Cardiac muscle cell (in vitro differentiated cells and primary cell): Measurements from ENCODE around the gene TADA1. TPM values are rescaled to one million over a fixed set of nuclear protein-coding genes. Genes with fewer than 3 reads are reported as not detected.

Experiments used
- DNase-seq, 2 donors: peaks; one replicate each; pipeline versions ENCODE4 v3.0.0 to v3.0.0-alpha.2; 2010 to 2017; ENCODE audit warnings: low read depth in 1 of 2, low spot score in 1 of 2
- H3K27ac ChIP-seq: fragments of 200-600 bp; sonication (generic); 2 replicates; pipeline ENCODE4 v1.5.1; 2016
- H3K27me3 ChIP-seq: fragments of 200-600 bp; sonication (generic); 2 replicates; pipeline ENCODE4 v1.6.0; 2016; ENCODE audit warnings: control low read depth
- H3K36me3 ChIP-seq: fragments of 200-600 bp; sonication (generic); 2 replicates; pipeline ENCODE4 v1.5.1; 2016; ENCODE audit warnings: control low read depth
- H3K4me1 ChIP-seq: fragments of 200-600 bp; sonication (generic); 2 replicates; pipeline ENCODE4 v1.8.1; 2017; ENCODE audit warnings: low read depth, mild to moderate bottlenecking, mixed run types
- H3K4me3 ChIP-seq: fragments of 200-600 bp; sonication (generic); 2 replicates; pipeline ENCODE4 v1.5.1; 2016; ENCODE audit warnings: mild to moderate bottlenecking
- H3K9me3 ChIP-seq: fragments of 200-600 bp; sonication (generic); 2 replicates; pipeline ENCODE4 v1.5.1; 2017; ENCODE audit warnings: low read depth, mild to moderate bottlenecking, control low read depth
- polyA plus RNA-seq: library from polyadenylated mRNA; unstranded; fragments of >200 nt; fragmentation: Nextera tagmentation; extraction: Ambion mirVana; gene quantifications from 2 replicates; pipeline ENCODE4 v1.2.1, GENCODE V29; 2016
- total RNA-seq: library from RNA; depleted of rRNA; stranded (reverse); fragments of >200 nt; gene quantifications from 2 replicates; pipeline ENCODE4 v1.2.3, GENCODE V29; 2016
- TF ChIP-seq, protein P1 (sequence below): IDR thresholded peaks from 2 replicates; pipeline ENCODE4 v1.5.1; 2012; ENCODE audit warnings: low read depth, mild to moderate bottlenecking, low read length

Gene TADA1
- total and polyA plus RNA-seq, 2 experiments from 2014 or later = 15.9 to 18.3 TPM

DNA sequence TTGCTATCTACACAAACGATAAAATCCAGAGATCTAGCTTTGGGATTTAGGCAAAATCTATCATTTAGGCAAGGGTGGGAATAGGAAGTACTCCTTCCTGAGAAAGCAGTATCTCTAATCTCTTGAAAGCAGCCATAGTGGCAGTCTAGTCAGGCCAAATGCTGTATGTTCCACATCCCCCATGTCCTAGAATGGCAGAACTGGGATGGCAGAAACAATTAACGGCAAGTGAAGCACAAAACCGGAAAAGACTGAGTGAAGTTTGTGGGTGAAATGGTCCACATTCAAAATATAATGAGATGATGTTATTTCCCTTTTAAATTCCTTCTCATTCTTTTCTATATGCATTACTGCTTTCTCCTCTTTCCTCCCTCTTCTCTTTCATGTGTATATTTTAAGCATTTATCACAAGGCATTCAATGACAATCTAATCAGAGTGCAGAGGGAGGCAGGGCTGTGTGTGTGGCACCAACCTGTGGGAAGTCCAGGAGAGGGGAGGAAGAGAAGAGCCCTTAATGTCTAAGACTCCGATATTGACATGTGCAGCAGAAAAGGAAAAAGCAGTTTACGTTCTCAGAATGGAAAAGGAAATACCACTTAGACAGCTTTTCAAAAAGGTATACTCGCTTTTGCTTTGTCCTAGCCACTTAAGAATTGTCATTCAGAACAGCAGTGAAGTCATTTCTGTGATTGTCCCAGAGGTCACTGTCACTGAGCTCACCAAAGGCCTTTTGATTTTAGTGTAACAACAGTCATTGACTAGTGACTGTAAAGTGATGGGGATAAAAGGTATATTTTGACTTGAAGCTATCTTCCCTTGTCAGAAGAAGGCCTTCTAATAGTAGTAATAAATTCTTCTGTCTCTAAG lies 42.3 kb upstream of the TADA1 start:
- Histone ChIP-seq H3K4me1 (peaks cover 7% of the 10 kb centered on the region), H3K27me3 (peaks cover 41% of the 10 kb centered on the region), H3K36me3 (no peaks in the 10 kb centered on the region), H3K9me3 (no peaks in the 10 kb centered on the region), H3K27ac (no peak overlapping the region), H3K4me3 (no peak overlapping the region)
- TF ChIP-seq, protein P1, sequence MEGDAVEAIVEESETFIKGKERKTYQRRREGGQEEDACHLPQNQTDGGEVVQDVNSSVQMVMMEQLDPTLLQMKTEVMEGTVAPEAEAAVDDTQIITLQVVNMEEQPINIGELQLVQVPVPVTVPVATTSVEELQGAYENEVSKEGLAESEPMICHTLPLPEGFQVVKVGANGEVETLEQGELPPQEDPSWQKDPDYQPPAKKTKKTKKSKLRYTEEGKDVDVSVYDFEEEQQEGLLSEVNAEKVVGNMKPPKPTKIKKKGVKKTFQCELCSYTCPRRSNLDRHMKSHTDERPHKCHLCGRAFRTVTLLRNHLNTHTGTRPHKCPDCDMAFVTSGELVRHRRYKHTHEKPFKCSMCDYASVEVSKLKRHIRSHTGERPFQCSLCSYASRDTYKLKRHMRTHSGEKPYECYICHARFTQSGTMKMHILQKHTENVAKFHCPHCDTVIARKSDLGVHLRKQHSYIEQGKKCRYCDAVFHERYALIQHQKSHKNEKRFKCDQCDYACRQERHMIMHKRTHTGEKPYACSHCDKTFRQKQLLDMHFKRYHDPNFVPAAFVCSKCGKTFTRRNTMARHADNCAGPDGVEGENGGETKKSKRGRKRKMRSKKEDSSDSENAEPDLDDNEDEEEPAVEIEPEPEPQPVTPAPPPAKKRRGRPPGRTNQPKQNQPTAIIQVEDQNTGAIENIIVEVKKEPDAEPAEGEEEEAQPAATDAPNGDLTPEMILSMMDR = no peak
- DNase-seq = no peak

- peaks cover 22% of the 10 kb centered on the region for H3K27me3 ChIP-seq
- no peaks in the 10 kb centered on the region for H3K36me3 ChIP-seq
- no peak overlapping the region for H3K27ac ChIP-seq
- peaks cover 7% of the 10 kb centered on the region for H3K4me1 ChIP-seq
- DNase-seq = no peak
- H3K9me3 ChIP-seq = no peaks in the 10 kb centered on the region
- TF ChIP-seq, protein P1 = no peak
- H3K4me3 ChIP-seq = no peak overlapping the region
These were observed 39.9 kb upstream of the TADA1 start for GRCh38 chr1:166915941-166916340.

DNA sequence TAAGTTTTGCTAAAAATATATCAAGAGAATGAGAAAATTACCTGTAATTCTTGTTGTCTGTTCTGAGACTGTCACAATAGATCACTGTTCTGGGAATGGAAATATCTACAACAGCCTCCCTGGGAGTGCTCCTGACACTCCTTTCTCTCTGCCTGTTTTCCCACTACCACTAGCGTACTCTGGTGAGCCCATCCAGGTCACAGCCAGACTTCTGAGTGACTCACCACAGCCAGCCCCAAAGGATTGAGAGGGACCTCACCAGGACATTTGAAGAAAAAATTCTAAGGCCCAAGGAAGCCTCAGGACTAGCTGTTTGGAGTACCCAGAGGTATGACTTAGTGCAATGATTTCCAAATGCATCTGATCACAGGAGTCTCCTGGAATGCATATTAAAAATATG lies 39.0 kb upstream of the TADA1 start:
- no peak for DNase-seq
- Histone ChIP-seq H3K27me3 (peaks cover 13% of the 10 kb centered on the region), H3K36me3 (no peaks in the 10 kb centered on the region), H3K9me3 (no peaks in the 10 kb centered on the region), H3K4me1 (peaks cover 7% of the 10 kb centered on the region), H3K4me3 (no peak overlapping the region), H3K27ac (no peak overlapping the region)
- TF ChIP-seq, protein P1 = no peak

- Histone ChIP-seq H3K36me3 (no peaks in the 10 kb centered on the region), H3K27ac (no peak overlapping the region), H3K4me1 (peaks cover 7% of the 10 kb centered on the region), H3K4me3 (no peak overlapping the region), H3K9me3 (no peaks in the 10 kb centered on the region), H3K27me3 (peaks cover 5% of the 10 kb centered on the region)
- TF ChIP-seq, protein P1 = no peak
- no peak for DNase-seq
These were observed 38.0 kb upstream of the TADA1 start for GRCh38 chr1:166914111-166914510.

- Histone ChIP-seq H3K9me3 (no peaks in the 10 kb centered on the region), H3K36me3 (no peaks in the 10 kb centered on the region), H3K27me3 (no peaks in the 10 kb centered on the region), H3K4me1 (no peaks in the 10 kb centered on the region), H3K27ac (no peak overlapping the region), H3K4me3 (no peak overlapping the region)
- TF ChIP-seq, protein P1 = no peak
- DNase-seq = no peak
These were observed 35.6 kb upstream of the TADA1 start for GRCh38 chr1:166911624-166912023.
